ENCODE data around the gene ULK2. TPM values are rescaled to one million over a fixed set of nuclear protein-coding genes. Genes with fewer than 3 reads are reported as not detected.

The ULK2 gene
- polyA plus RNA-seq, 1 of the 3 experiments (the other 2 are of a cell fraction): 18.0 TPM

DNA sequence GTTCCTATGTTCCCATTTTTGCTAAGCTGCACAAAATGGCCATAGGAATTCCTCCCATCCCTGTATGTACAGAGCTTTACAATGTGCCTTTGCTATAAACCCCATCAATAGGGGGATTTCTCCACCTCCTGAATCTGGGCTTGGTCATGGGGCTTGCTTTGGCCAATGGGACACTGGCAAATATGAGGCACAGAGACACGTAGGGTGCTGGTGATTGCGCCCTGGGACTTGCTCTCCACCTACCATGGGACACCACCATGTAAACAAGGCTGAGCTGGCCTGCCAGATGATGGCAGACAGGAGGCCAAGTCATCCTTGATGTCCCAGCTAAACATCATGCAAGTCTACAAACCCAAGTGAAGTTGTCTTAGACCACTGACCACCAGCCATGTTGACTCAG is 104.3 kb downstream of the ULK2 start:
- Histone ChIP-seq H3K9ac (no peak overlapping the region), H3K4me3 (ENCODE audit: low read depth in 2 of 2, low read length in 1 of 2) (no peak overlapping the region), H3F3A (replicated peaks; ENCODE audit: insufficient read depth) (no peaks in the 10 kb centered on the region), H3K4me1 (ENCODE audit: control insufficient read depth in 1 of 2, insufficient read depth in 2 of 2, low read depth in 1 of 2, low read length in 1 of 2) (peaks cover 0 to 2% of the 10 kb centered on the region in 2 experiments; a peak in 1 of 4 replicates), H2AFZ (ENCODE audit: low read depth) (no peak overlapping the region), H3K36me3 (replicated peaks in 1 of 2; ENCODE audit: control insufficient read depth in 1 of 2, insufficient read depth in 2 of 2, low read length in 1 of 2) (no peaks in the 10 kb centered on the region), H3K27me3 (ENCODE audit: insufficient read depth) (no peaks in the 10 kb centered on the region), H4K20me1 (ENCODE audit: insufficient read depth) (no peaks in the 10 kb centered on the region), H3K9me2 (no peaks in the 10 kb centered on the region), H3K79me2 (ENCODE audit: insufficient read depth) (no peaks in the 10 kb centered on the region), H3K9me3 (no peaks in the 10 kb centered on the region), H3K4me2 (no peak overlapping the region), H3K27ac (ENCODE audit: low read depth in 2 of 2, low read length in 1 of 2) (no peak overlapping the region)
- DNase-seq: no peak
- POLR2A ChIA-PET: interaction anchor here (1.2 kb wide), 1 partner anchor 115 kb away, joined by 12 read pairs; the partner anchor contains the start of gene ALDH3A2
- CTCF ChIA-PET: interaction anchor here (0.8 to 8.8 kb wide), 21 partner anchors 9 to 401 kb away, joined by 3 to 292 read pairs (median 11); partner anchors contain the start of genes ALDH3A1, ALDH3A2 and B9D1
- TF ChIP-seq, protein P1, sequence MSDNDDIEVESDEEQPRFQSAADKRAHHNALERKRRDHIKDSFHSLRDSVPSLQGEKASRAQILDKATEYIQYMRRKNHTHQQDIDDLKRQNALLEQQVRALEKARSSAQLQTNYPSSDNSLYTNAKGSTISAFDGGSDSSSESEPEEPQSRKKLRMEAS (IDR thresholded peaks at IDR 0.05; ENCODE audit: low read depth): no peak
- TF ChIP-seq, protein P2, sequence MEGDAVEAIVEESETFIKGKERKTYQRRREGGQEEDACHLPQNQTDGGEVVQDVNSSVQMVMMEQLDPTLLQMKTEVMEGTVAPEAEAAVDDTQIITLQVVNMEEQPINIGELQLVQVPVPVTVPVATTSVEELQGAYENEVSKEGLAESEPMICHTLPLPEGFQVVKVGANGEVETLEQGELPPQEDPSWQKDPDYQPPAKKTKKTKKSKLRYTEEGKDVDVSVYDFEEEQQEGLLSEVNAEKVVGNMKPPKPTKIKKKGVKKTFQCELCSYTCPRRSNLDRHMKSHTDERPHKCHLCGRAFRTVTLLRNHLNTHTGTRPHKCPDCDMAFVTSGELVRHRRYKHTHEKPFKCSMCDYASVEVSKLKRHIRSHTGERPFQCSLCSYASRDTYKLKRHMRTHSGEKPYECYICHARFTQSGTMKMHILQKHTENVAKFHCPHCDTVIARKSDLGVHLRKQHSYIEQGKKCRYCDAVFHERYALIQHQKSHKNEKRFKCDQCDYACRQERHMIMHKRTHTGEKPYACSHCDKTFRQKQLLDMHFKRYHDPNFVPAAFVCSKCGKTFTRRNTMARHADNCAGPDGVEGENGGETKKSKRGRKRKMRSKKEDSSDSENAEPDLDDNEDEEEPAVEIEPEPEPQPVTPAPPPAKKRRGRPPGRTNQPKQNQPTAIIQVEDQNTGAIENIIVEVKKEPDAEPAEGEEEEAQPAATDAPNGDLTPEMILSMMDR (IDR thresholded peaks at IDR 0.05): no peak
- TF ChIP-seq TCF12 (IDR thresholded peaks at IDR 0.05): no peak
- WGBS (ENCODE audit: low lambda C conversion rate): 100% methylated on average over 2 of the region's 2 CpGs

DNA sequence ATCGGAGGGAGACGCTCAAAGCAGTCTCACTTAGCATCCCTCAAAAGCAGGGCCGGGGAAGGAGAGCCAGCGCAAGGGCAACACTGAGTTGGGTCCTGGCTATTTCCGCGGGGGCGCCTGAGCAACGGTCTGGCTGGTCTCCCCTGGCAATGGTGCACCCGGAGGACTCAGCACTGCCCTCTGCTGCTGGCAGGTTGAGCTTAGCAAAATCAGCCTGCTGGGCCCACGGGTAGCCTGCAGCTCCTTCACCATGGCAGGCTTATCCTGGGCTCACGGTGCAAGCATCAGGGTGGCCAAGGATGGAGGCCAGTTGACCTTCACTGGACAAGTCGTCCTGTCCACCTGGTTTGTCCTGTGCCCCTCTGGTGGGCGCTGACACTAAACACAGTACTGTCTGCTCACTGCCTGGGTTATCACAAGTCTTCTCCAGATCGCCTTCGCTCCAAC is 105.2 kb downstream of the ULK2 start:
- peak overlapping the region in 1 of 2 experiments; percentile 22; a peak in 1 of 4 replicates for H3K4me3 ChIP-seq (ENCODE audit: low read depth in 2 of 2, low read length in 1 of 2)
- no peak overlapping the region for H2AFZ ChIP-seq (ENCODE audit: low read depth)
- TF ChIP-seq, protein P2 (IDR thresholded peaks at IDR 0.05): peak; percentile 75
- peak; percentile 76 for TF ChIP-seq RAD21 (IDR thresholded peaks at IDR 0.05; ENCODE audit: low read length)
- TF ChIP-seq RCOR1 (IDR thresholded peaks at IDR 0.05; ENCODE audit: low read length): no peak
- peak; percentile 86 for TF ChIP-seq SMC3 (IDR thresholded peaks at IDR 0.05; ENCODE audit: low read depth, low read length)
- no peaks in the 10 kb centered on the region for H3K79me2 ChIP-seq (ENCODE audit: insufficient read depth)
- H3K36me3 ChIP-seq (replicated peaks in 1 of 2; ENCODE audit: control insufficient read depth in 1 of 2, insufficient read depth in 2 of 2, low read length in 1 of 2): no peaks in the 10 kb centered on the region
- no peaks in the 10 kb centered on the region for H3K27me3 ChIP-seq (ENCODE audit: insufficient read depth)
- H3K4me2 ChIP-seq: no peak overlapping the region
- no peaks in the 10 kb centered on the region for H3F3A ChIP-seq (replicated peaks; ENCODE audit: insufficient read depth)
- 29% methylated on average over 12 of the region's 15 CpGs for WGBS (ENCODE audit: low lambda C conversion rate)
- H3K9me3 ChIP-seq: no peaks in the 10 kb centered on the region
- no peak overlapping the region for H3K27ac ChIP-seq (ENCODE audit: low read depth in 2 of 2, low read length in 1 of 2)
- H3K9ac ChIP-seq: no peak overlapping the region
- CTCF ChIA-PET: interaction anchor here (0.5 to 8.8 kb wide), 60 partner anchors 10 to 749 kb away, joined by 3 to 292 read pairs (median 5); partner anchors contain the start of genes ALDH3A1, ALDH3A2 and B9D1
- POLR2A ChIA-PET: interaction anchor here (0.8 to 1.3 kb wide), 4 partner anchors 17 to 400 kb away, joined by 3 to 12 read pairs (median 4); partner anchors contain the start of gene ALDH3A2
- H3K4me1 ChIP-seq (ENCODE audit: control insufficient read depth in 1 of 2, insufficient read depth in 2 of 2, low read depth in 1 of 2, low read length in 1 of 2): peaks cover 0 to 2% of the 10 kb centered on the region in 2 experiments; a peak in 1 of 4 replicates
- no peaks in the 10 kb centered on the region for H4K20me1 ChIP-seq (ENCODE audit: insufficient read depth)
- peak; percentile 92 for DNase-seq
- H3K9me2 ChIP-seq: no peaks in the 10 kb centered on the region

Measured in SK-N-SH (cell line).